Sigmoid colon (tissue), 7 donors: ENCODE data around the gene NCKAP5. TPM values are rescaled to one million over a fixed set of nuclear protein-coding genes. Genes with fewer than 3 reads are reported as not detected.

Experiments used
- DNase-seq: peaks from one replicate; pipeline ENCODE4 v3.0.0-alpha.2; 2019
- H3K27ac ChIP-seq, 4 donors: fragments of 200-600 bp; sonication (generic); one replicate each; pipeline ENCODE4 v1.5.1; 2016 to 2019; ENCODE audit warnings: mild to moderate bottlenecking in 1 of 4
- H3K27me3 ChIP-seq, 3 donors: fragments of 200-600 bp; sonication (generic); one replicate each; pipeline ENCODE4 v1.5.1; 2019; ENCODE audit warnings: mild to moderate bottlenecking in 1 of 3
- H3K36me3 ChIP-seq, 4 donors: fragments of 200-600 bp; sonication (generic); one replicate each; pipeline ENCODE4 v1.5.1; 2016 to 2019
- H3K4me1 ChIP-seq, 4 donors: fragments of 200-600 bp; sonication (generic); one replicate each; pipeline ENCODE4 v1.5.1; 2017 to 2019
- H3K4me3 ChIP-seq, 4 donors: fragments of 200-600 bp; sonication (generic); one replicate each; pipeline ENCODE4 v1.5.1; 2017 to 2019; ENCODE audit warnings: mild to moderate bottlenecking in 2 of 4, moderate library complexity in 1 of 4
- H3K9me3 ChIP-seq, 4 donors: fragments of 200-600 bp in 3 of 4; sonication (generic) in 3 of 4; one replicate each; pipeline versions ENCODE4 v1.5.1 to v1.6.1; 2013 to 2019
- CTCF ChIP-seq, 4 experiments: fragments of 450-650 bp in 3 of 4; fragments of 200-600 bp in 1 of 4; IDR thresholded peaks; one replicate each; pipeline ENCODE4 v1.5.1; 2016 to 2019; ENCODE audit warnings: antibody characterized with exemption in 4 of 4, mild to moderate bottlenecking in 3 of 4, moderate library complexity in 2 of 4
- EP300 ChIP-seq, 4 donors: sonication (generic); formaldehyde crosslinking; IDR thresholded peaks; one replicate each; pipeline ENCODE4 v1.6.1; 2017; ENCODE audit warnings: antibody characterized with exemption in 4 of 4
- POLR2A ChIP-seq, 2 donors: fragments of 450-650 bp; IDR thresholded peaks; one replicate each; pipeline ENCODE4 v1.6.1; 2016; ENCODE audit warnings: antibody characterized with exemption in 2 of 2, mild to moderate bottlenecking in 2 of 2, moderate library complexity in 2 of 2
- POLR2AphosphoS5 ChIP-seq, 4 donors: sonication (generic); formaldehyde crosslinking; IDR thresholded peaks; one replicate each; pipeline ENCODE4 v1.6.1; 2017; ENCODE audit warnings: antibody characterized with exemption in 4 of 4
- WGBS, 2 donors: extraction: QIAGEN DNeasy Blood & Tissue Kit; methylation state at CpG; one replicate each; pipeline ENCODE4 v1.1.7; 2013; 5-methylcytosine and 5-hydroxymethylcytosine counted together
- intact Hi-C: fragments of 100-400 bp; cut with DNase I; formaldehyde crosslinking; loops from one replicate; pipeline ENCODE4 v1.15.1; 2023
- polyA plus RNA-seq, 3 donors: library from polyadenylated mRNA; stranded (reverse); fragments of 200-250 nt; gene quantifications; one replicate each; pipeline ENCODE4 v1.2.3, GENCODE V29; 2013
- total RNA-seq, 4 donors: library from RNA; depleted of rRNA; stranded (reverse); fragments of >200 nt; gene quantifications; one replicate each; pipeline ENCODE4 v1.1.0, GENCODE V29; 2016
- donor health status: healthy with polysubstance abuse.
- donor health status: Bipolar disorder and iron deficiency.
- donor health status: healthy.

NCKAP5 gene
- total and polyA plus RNA-seq, 7 donors, result under 0.01 to 3.7 (median 0.60) TPM

- Histone ChIP-seq H3K4me3 (no peak overlapping the region), H3K4me1 (no peaks in the 10 kb centered on the region), H3K27ac (no peak overlapping the region), H3K9me3 (no peaks in the 10 kb centered on the region), H3K27me3 (no peaks in the 10 kb centered on the region), H3K36me3 (no peaks in the 10 kb centered on the region)
- intact Hi-C loops, result no loop called here
- TF ChIP-seq EP300 (IDR thresholded peaks at IDR 0.05) (no peak), CTCF (IDR thresholded peaks at IDR 0.05) (no peak), POLR2AphosphoS5 (IDR thresholded peaks at IDR 0.05) (no peak), POLR2A (IDR thresholded peaks at IDR 0.05) (no peak)
- DNase-seq, result no peak
- WGBS, 2 donors, result 87 to 91% methylated on average over 3 of the region's 3 CpGs
These were observed 794.9 kb downstream of the NCKAP5 start for GRCh38 chr2:132773331-132773730.

- intact Hi-C loops, result no loop called here
- H3K27ac ChIP-seq, result no peak overlapping the region
- TF ChIP-seq POLR2AphosphoS5 (IDR thresholded peaks at IDR 0.05), result no peak
- no peaks in the 10 kb centered on the region for H3K9me3 ChIP-seq
- no peaks in the 10 kb centered on the region for H3K27me3 ChIP-seq
- H3K4me3 ChIP-seq, result no peak overlapping the region
- WGBS, 2 donors, result 75 to 84% methylated on average over 2 of the region's 2 CpGs
- no peaks in the 10 kb centered on the region for H3K4me1 ChIP-seq
- no peaks in the 10 kb centered on the region for H3K36me3 ChIP-seq
- no peak for DNase-seq
These were observed 795.9 kb downstream of the NCKAP5 start for GRCh38 chr2:132772340-132772739.

- DNase-seq, result no peak
- Histone ChIP-seq H3K4me3 (no peak overlapping the region), H3K9me3 (no peaks in the 10 kb centered on the region), H3K36me3 (no peaks in the 10 kb centered on the region), H3K4me1 (no peaks in the 10 kb centered on the region), H3K27me3 (no peaks in the 10 kb centered on the region), H3K27ac (no peak overlapping the region)
- TF ChIP-seq POLR2AphosphoS5 (IDR thresholded peaks at IDR 0.05) (no peak), POLR2A (IDR thresholded peaks at IDR 0.05) (no peak), EP300 (IDR thresholded peaks at IDR 0.05) (no peak), CTCF (IDR thresholded peaks at IDR 0.05) (no peak)
- WGBS, 2 donors, result 96 to 98% methylated on average over 1 of the region's 1 CpG
- intact Hi-C loops, result no loop called here
These were observed 801.7 kb downstream of the NCKAP5 start for GRCh38 chr2:132766573-132766972.

GRCh38 chr2:132761437-132761836 lies 806.8 kb downstream of the NCKAP5 start:
- WGBS, 2 donors, result 96% methylated on average over 1 of the region's 1 CpG
- no peaks in the 10 kb centered on the region for H3K9me3 ChIP-seq
- no peak for TF ChIP-seq POLR2A (IDR thresholded peaks at IDR 0.05)

GRCh38 chr2:132760971-132761370 lies 807.3 kb downstream of the NCKAP5 start:
- no peak overlapping the region for H3K4me3 ChIP-seq
- intact Hi-C loops, result no loop called here
- TF ChIP-seq EP300 (IDR thresholded peaks at IDR 0.05) (no peak), POLR2A (IDR thresholded peaks at IDR 0.05) (no peak), CTCF (IDR thresholded peaks at IDR 0.05) (no peak), POLR2AphosphoS5 (IDR thresholded peaks at IDR 0.05) (no peak)
- WGBS, 2 donors, result 53 to 65% methylated on average over 4 of the region's 4 CpGs
- no peaks in the 10 kb centered on the region for H3K4me1 ChIP-seq
- no peak for DNase-seq
- H3K36me3 ChIP-seq, result no peaks in the 10 kb centered on the region
- H3K27me3 ChIP-seq, result no peaks in the 10 kb centered on the region
- no peak overlapping the region for H3K27ac ChIP-seq
- no peaks in the 10 kb centered on the region for H3K9me3 ChIP-seq

More at GRCh38 chr2:132761437-132761836, 806.8 kb downstream of the NCKAP5 start:
- Histone ChIP-seq H3K36me3 (no peaks in the 10 kb centered on the region), H3K4me3 (no peak overlapping the region), H3K4me1 (no peaks in the 10 kb centered on the region), H3K27me3 (no peaks in the 10 kb centered on the region), H3K27ac (no peak overlapping the region)
- DNase-seq, result no peak
- intact Hi-C loops, result no loop called here

GRCh38 chr2:132760405-132760804 lies 807.9 kb downstream of the NCKAP5 start:
- H3K4me3 ChIP-seq, result no peak overlapping the region
- no peaks in the 10 kb centered on the region for H3K27me3 ChIP-seq
- H3K36me3 ChIP-seq, result no peaks in the 10 kb centered on the region
- TF ChIP-seq EP300 (IDR thresholded peaks at IDR 0.05), result no peak
- no peak for TF ChIP-seq CTCF (IDR thresholded peaks at IDR 0.05)
- no peak for TF ChIP-seq POLR2AphosphoS5 (IDR thresholded peaks at IDR 0.05)
- TF ChIP-seq POLR2A (IDR thresholded peaks at IDR 0.05), result no peak
- no peaks in the 10 kb centered on the region for H3K4me1 ChIP-seq
- no peak for DNase-seq
- no peak overlapping the region for H3K27ac ChIP-seq
- intact Hi-C loops, result no loop called here
- H3K9me3 ChIP-seq, result no peaks in the 10 kb centered on the region
